HepG2 (cell line): ENCODE data around the gene SUPV3L1.

Experiments
- MTA3 ChIP-seq: sonication (generic); formaldehyde crosslinking; IDR thresholded peaks from 2 replicates; pipeline ENCODE4 v1.4.0; 2020; ENCODE audit warnings: missing genetic modification reagents
- SKIL ChIP-seq: sonication (generic); formaldehyde crosslinking; IDR thresholded peaks from 2 replicates; pipeline ENCODE4 v1.8.0; 2022; ENCODE audit warnings: missing genetic modification reagents, mild to moderate bottlenecking, moderate library complexity, borderline replicate concordance
- ZZZ3 ChIP-seq: sonication (generic); formaldehyde crosslinking; IDR thresholded peaks from 2 replicates; pipeline ENCODE4 v1.4.0; 2020; ENCODE audit warnings: missing genetic modification reagents, mild to moderate bottlenecking, borderline replicate concordance

- TF ChIP-seq MTA3: no peak
- TF ChIP-seq ZZZ3: no peak
- no peak for TF ChIP-seq SKIL (CRISPR knock-in tag)
Observed at GRCh38 chr10:69141304-69141703, 38.7 kb upstream of the SUPV3L1 start.
